Naive thymus-derived CD8-positive, alpha-beta T cell (primary cell): Measurements from ENCODE around the gene TRIM33. TPM values are rescaled to one million over a fixed set of nuclear protein-coding genes. Genes with fewer than 3 reads are reported as not detected.

Source experiments
- ATAC-seq, 2 donors: fragments of 150-1000 bp; cut with Tn5 transposase in 1 of 2; sonication (Bioruptor Pico), chemical (Tn5 transposase) in 1 of 2; 1 replicate in 1 of 2; 2 replicates in 1 of 2; pipeline ENCODE4 v1.10.0; 2021; ENCODE audit warnings: mild to moderate bottlenecking in 2 of 2, moderate library complexity in 2 of 2
- POLR2A ChIA-PET: fragments of 350-600 bp; sonication (Branson Sonifier 250); formaldehyde crosslinking; loops from one replicate; lab custom pipeline; 2021; ENCODE audit warnings: antibody characterized with exemption; lab: Charles Lee
- DNase-seq, 10 donors: peaks; one replicate each; pipeline versions ENCODE4 v3.0.0 to v3.0.0-alpha.2; 2020 to 2022
- H3K27ac Mint-ChIP-seq, 10 donors: one replicate each; pipeline ENCODE4 v1.8.0; 2020 to 2022; ENCODE audit warnings: mild to moderate bottlenecking in 10 of 10, mixed read lengths in 10 of 10, moderate library complexity in 4 of 10, inconsistent platforms in 1 of 10
- H3K27me3 Mint-ChIP-seq, 5 donors: one replicate each; pipeline ENCODE4 v1.8.0; 2021 to 2022; ENCODE audit warnings: mixed read lengths in 5 of 5
- H3K36me3 Mint-ChIP-seq, 3 donors: one replicate each; pipeline ENCODE4 v1.8.0; 2020 to 2022; ENCODE audit warnings: mixed read lengths in 3 of 3, mild to moderate bottlenecking in 2 of 3, inconsistent platforms in 1 of 3
- H3K4me1 Mint-ChIP-seq, 4 donors: one replicate each; pipeline ENCODE4 v1.8.0; 2021 to 2022; ENCODE audit warnings: mixed read lengths in 4 of 4
- H3K4me3 Mint-ChIP-seq, 10 donors: one replicate each; pipeline ENCODE4 v1.8.0; 2020 to 2022; ENCODE audit warnings: mild to moderate bottlenecking in 10 of 10, mixed read lengths in 10 of 10, moderate library complexity in 6 of 10, inconsistent platforms in 1 of 10
- H3K9me3 Mint-ChIP-seq, 9 donors: one replicate each; pipeline ENCODE4 v1.8.0; 2020 to 2022; ENCODE audit warnings: mixed read lengths in 9 of 9, mild to moderate bottlenecking in 3 of 9, inconsistent platforms in 1 of 9, moderate library complexity in 1 of 9
- polyA plus RNA-seq, 3 donors: library from polyadenylated mRNA; unstranded; fragments of 300-500 nt; fragmentation: Illumina TruSeq; gene quantifications; one replicate each; pipeline ENCODE4 v1.2.3, GENCODE V29; 2021
- total RNA-seq, 8 experiments: library from RNA in 2 of 8; stranded (reverse) in 2 of 8; gene quantifications; one replicate each; pipeline ENCODE4 v1.2.3 and lab custom pipeline; 2021 to 2026

The TRIM33 gene
- total and polyA plus RNA-seq, 5 experiments from 2014 or later: 18.2 to 58.6 (median 32.2) TPM

DNA sequence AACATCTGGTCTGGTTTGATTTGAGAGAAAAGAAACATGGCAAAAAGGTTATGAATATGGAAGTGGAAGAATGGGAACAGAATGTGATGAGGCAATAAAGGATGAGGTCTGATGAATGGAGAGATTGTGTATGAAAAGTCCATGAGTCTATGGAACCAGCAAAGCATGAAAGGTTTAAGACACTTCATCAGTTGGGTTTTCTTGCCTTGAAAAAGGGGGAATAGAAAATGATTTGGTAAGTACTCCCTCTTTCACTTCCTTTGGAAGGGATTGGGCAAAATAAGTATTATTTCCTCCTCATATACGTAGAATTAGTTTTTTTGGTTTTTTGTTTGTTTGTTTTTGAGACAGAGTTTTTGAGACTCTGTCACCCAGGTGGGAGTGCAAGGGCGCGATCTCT, 155.8 kb downstream of the TRIM33 start:
- Mint-ChIP-seq H3K4me1 (peaks cover 0 to 14% (median 1%) of the 10 kb centered on the region in 4 donors), H3K27ac (no peak overlapping the region), H3K27me3 (peaks cover 0 to 4% (median 0%) of the 10 kb centered on the region in 5 donors), H3K36me3 (peaks cover 0 to 5% (median 0%) of the 10 kb centered on the region in 3 donors), H3K4me3 (no peak overlapping the region), H3K9me3 (peaks cover 0 to 4% (median 0%) of the 10 kb centered on the region in 9 donors)
- ATAC-seq (no peak), DNase-seq (no peak)
- POLR2A ChIA-PET: no interaction called here

DNA sequence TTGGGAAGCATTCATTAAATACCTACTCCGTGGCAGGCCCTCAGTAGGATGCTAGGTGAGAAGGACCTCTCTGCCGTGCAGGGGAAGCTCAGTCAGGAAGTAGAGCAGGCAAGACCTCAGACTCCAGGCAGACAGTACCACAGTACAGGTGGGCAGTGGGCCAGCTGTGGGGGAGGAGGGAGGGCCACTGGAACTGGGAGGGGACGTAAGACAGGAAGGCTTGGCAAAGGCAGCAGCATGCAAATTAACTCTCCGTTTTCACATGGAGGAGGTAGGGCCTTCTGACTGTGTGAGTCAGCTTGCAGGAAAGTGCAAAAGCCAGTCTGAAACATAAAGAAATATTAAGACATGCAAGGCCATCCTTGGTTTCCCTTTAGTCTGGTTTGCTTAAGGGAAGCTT, 157.7 kb downstream of the TRIM33 start:
- Mint-ChIP-seq H3K4me3 (no peak overlapping the region), H3K36me3 (peaks cover 0 to 5% (median 0%) of the 10 kb centered on the region in 3 donors), H3K27me3 (peaks cover 0 to 4% (median 0%) of the 10 kb centered on the region in 5 donors), H3K27ac (peak overlapping the region in 4 of 10 donors; percentile 22 to 75 (median 56)), H3K4me1 (peaks cover 0 to 14% (median 1%) of the 10 kb centered on the region in 4 donors), H3K9me3 (peaks cover 0 to 2% (median 0%) of the 10 kb centered on the region in 9 donors)
- DNase-seq: peak in 1 of 10 donors; percentile 29
- POLR2A ChIA-PET: no interaction called here
- ATAC-seq: peak in 1 of 2 donors; percentile 55

DNA sequence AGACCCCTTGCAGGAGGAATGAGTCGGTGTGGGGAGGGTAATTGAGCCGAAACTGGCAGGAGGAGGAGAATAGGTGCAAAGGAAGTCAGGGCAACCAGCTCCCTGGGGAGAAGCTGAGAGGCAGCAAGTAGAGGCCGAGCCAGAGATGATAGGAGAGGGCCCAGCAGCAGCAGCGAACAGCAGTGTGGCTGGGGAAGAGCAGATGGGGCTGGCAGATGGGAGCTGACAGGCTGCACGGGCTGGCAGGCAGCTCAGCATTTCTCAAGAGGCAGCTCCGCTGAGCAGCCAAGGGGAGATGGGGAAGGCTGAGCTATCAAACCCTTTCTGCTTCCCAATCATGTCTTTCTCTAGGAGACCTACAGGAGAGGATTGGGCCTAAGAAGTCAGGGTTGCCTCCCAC, 158.2 kb downstream of the TRIM33 start:
- POLR2A ChIA-PET: no interaction called here
- no peak for ATAC-seq
- H3K27ac Mint-ChIP-seq: peak overlapping the region in 4 of 10 donors; percentile 61 to 89 (median 74)

DNA sequence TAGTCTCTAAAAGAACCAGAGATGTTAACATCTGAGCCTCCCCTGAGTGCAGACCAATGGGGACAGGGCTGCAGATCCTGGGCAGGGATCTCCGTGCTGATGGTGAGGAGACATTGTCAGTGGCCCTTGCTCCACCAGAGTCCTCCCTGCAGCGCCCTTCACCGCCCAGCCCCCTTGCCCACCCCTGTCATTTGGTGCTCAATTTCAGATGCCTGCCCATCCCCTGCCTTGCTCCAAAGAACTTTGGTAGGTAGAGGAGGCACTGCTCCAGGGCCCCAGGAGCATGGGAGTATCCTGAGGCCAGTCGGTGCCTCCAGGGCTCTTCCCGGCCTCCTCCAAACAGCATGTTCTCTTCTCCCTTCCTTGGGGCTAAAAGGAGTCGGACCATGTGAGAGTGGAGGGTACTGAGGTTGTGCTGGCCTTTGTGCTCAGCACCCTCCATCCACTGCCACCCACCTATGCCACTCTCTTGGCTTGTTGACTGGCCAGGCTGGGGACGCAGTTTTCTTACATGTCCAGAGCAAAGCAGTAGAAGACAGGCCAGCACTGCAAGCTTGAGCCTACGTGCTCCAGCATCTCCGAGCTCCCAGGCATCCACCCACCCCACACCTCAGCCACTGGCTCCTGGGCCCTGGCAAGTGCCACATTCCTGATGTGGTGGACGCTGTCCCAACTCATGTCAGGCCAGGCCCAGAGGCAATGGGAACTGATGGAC, 160.1 kb downstream of the TRIM33 start:
- no peak overlapping the region for H3K27ac Mint-ChIP-seq
- no peak overlapping the region for H3K4me3 Mint-ChIP-seq
- POLR2A ChIA-PET: no interaction called here
- no peak for DNase-seq
- peaks cover 0 to 2% (median 0%) of the 10 kb centered on the region in 9 donors for H3K9me3 Mint-ChIP-seq
- H3K36me3 Mint-ChIP-seq: peaks cover 0 to 5% (median 0%) of the 10 kb centered on the region in 3 donors
- no peak for ATAC-seq
- peaks cover 0 to 4% (median 0%) of the 10 kb centered on the region in 5 donors for H3K27me3 Mint-ChIP-seq
- H3K4me1 Mint-ChIP-seq: peaks cover 5 to 26% (median 14%) of the 10 kb centered on the region in 4 donors

More for the DNA sequence above, 158.2 kb downstream of the TRIM33 start:
- H3K9me3 Mint-ChIP-seq: peaks cover 0 to 2% (median 0%) of the 10 kb centered on the region in 9 donors
- H3K36me3 Mint-ChIP-seq: peaks cover 0 to 5% (median 0%) of the 10 kb centered on the region in 3 donors
- H3K27me3 Mint-ChIP-seq: peaks cover 0 to 4% (median 0%) of the 10 kb centered on the region in 5 donors
- DNase-seq: no peak
- peak overlapping the region in 1 of 10 donors; percentile 50 for H3K4me3 Mint-ChIP-seq
- peaks cover 0 to 14% (median 1%) of the 10 kb centered on the region in 4 donors for H3K4me1 Mint-ChIP-seq

DNA sequence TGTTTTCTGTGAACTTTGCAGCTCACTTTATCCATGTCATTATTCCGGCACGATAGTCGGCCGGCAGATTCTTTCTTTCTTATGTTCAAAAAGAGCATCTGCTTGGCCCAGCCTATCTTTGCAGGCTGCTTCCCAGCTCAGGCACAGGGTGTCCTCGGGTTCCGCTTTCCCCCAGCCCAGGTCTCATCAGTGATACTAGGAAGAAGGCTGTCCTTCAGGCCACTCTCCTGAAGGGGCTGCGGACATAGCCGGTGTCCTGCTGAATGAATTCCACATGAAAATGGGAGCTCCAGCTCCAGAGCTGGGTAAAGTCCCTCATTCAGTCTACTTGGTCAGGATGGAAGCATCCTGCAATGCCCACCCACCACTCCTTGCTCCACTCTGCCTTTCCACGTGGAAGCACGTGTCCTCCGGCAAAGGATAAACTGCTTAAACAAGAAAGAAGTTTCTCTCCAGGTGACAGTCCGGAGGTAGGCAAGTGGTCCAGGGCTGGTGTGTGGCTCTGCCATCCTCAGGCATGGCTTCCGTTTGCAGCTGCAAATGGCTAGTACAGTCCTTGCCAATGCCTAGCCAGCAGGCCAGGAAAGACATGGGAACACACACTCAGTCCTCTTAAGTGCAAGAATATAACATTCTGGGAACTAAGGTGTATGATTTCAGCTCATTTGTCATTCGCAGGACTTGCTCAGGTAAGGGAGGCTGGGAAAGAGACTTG, 161.0 kb downstream of the TRIM33 start:
- no peak overlapping the region for H3K27ac Mint-ChIP-seq
- POLR2A ChIA-PET: no interaction called here
- H3K4me3 Mint-ChIP-seq: no peak overlapping the region
- ATAC-seq (no peak), DNase-seq (no peak)
- H3K9me3 Mint-ChIP-seq: peaks cover 0 to under 1% (median 0%) of the 10 kb centered on the region in 9 donors
- peaks cover 0 to 3% (median 0%) of the 10 kb centered on the region in 5 donors for H3K27me3 Mint-ChIP-seq
- H3K36me3 Mint-ChIP-seq: peaks cover 0 to 2% (median 0%) of the 10 kb centered on the region in 3 donors
- peaks cover 10 to 30% (median 20%) of the 10 kb centered on the region in 4 donors for H3K4me1 Mint-ChIP-seq

DNA sequence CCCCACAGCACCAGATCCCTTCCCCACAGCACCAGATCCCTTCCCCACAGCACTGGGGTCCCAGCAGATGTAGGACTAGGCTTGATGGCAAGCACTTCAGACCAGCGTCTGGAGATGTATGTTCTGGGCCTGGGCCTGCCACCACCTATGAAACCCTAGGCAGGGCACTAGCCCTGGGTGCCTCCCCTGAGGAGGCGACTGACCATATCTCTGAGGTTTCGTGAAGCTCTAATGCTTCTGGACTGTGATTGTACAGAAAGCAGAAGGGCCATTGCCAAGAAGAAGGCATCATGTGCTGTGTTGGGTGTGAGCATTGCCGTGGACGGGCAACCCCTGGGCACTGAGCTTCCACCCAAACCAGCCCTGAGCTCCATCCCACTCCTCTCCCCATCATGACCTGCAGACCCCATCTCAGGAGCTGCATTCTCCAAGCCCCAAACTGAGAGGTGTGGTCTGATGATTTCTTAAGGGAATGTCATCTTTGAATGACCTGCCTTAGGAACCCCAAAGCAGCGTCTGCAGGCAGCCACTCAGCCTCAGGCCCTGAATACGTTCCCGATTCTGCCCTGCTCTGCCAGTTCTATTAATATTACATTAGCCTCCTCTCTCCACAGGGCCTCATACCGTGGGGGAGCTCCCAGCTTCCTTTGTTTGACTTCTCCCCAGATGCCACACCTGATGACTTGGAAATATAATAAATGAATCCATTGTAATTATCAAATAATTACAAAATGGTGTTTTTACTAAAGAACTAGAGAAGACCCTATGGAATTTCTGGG, 163.4 kb downstream of the TRIM33 start:
- Mint-ChIP-seq H3K27me3 (no peaks in the 10 kb centered on the region), H3K4me1 (peaks cover 13 to 27% (median 26%) of the 10 kb centered on the region in 4 donors), H3K36me3 (no peaks in the 10 kb centered on the region), H3K4me3 (peak overlapping the region in 2 of 10 donors; percentile 16 to 31), H3K9me3 (no peaks in the 10 kb centered on the region), H3K27ac (peak overlapping the region in 2 of 10 donors; percentile 44 to 58)
- ATAC-seq (no peak), DNase-seq (no peak)
- POLR2A ChIA-PET: interaction anchor here (0.6 to 0.8 kb wide), 2 partner anchors 163 to 1783 kb away, joined by 3 read pairs; no protein-coding TSS in a partner anchor

DNA sequence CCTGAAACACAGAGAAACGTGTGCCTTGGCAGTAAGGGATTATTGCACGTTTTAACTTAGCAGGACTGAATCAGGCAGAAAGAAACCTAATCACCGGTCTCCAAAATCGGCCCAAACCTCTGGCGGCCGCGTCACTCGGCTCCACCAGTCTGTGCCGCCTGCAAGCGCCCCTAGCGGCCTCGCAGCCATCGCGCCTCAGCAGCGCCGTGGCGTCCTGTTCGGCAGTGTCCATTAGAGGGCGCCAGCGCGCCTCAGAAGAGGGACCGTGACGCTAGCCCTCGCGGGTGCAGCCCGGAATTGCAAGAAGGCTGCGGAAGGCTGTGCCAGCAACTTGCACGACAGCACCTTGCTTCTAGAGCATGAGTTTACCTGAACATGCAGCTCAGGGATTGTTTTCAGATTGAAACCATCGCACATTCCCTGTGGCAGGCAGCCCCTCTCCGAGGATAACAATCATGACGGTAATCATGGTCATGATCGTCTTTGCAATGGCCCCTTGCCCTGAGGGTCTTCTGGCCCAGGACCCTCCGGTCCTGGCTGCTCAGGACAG, 164.4 kb downstream of the TRIM33 start:
- no peaks in the 10 kb centered on the region for H3K27me3 Mint-ChIP-seq
- peaks cover 0 to 2% (median 0%) of the 10 kb centered on the region in 9 donors for H3K9me3 Mint-ChIP-seq
- H3K36me3 Mint-ChIP-seq: no peaks in the 10 kb centered on the region
- H3K27ac Mint-ChIP-seq: peak overlapping the region; percentile 73 to 98 (median 94)
- DNase-seq: peak; percentile 91 to 99 (median 98)
- peaks cover 15 to 37% (median 34%) of the 10 kb centered on the region in 4 donors for H3K4me1 Mint-ChIP-seq
- ATAC-seq: peak; percentile 98 to 99
- peak overlapping the region; percentile 87 to 98 (median 94) for H3K4me3 Mint-ChIP-seq
- POLR2A ChIA-PET: interaction anchor here (0.8 kb wide), 1 partner anchor 164 kb away, joined by 3 read pairs; no protein-coding TSS in a partner anchor

DNA sequence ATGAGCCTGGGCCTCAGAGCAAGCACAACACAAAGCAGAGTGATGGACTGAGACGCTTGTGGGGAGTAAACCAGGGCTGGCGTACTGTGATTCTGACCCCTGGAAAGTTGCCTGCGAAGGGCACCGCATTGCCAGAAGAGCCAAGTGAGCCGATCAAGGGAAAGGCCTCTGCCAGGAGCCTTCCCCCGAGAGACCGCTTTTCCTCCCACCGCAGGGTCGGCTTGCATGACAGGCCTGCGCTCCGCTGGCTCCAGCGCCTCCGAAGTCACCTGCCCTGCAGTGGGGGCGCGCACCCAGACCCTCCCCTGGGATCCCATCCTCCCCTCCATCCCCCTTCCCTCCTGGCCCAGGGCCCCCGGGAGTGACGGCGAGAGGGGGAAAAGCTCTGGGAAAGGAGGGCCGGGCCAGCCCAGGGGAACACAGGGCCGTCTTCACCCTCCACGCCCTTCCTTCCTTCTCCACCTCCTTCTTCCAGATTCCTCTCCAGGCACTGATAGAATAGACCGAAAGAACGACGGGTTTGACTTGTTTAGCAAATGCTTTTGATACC, 165.0 kb downstream of the TRIM33 start:
- POLR2A ChIA-PET: no interaction called here

DNA sequence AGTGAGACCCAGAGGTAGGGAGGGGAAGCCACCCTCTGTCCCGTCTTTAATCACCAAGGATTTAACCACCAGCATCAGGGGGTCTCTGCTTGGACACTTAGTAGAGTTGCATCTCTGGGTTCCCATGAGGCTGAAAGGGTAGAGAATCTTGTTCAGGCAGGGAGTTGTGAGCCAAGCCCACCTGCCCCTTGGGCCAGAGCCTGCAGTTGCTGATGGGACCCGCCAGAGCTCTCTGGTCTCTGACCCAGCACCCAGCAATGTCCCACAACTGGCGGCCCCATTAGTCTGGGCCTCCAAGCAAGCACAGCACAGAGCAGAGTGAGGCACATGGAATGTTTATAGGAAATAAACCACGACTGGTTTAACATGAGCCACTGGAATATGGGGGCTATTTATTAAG, 166.3 kb downstream of the TRIM33 start:
- peaks cover 28 to 56% (median 53%) of the 10 kb centered on the region in 4 donors for H3K4me1 Mint-ChIP-seq
- peaks cover 0 to 9% (median 0%) of the 10 kb centered on the region in 9 donors for H3K9me3 Mint-ChIP-seq
- no peaks in the 10 kb centered on the region for H3K36me3 Mint-ChIP-seq
- peak overlapping the region in 2 of 10 donors; percentile 14 to 32 for H3K4me3 Mint-ChIP-seq
- H3K27me3 Mint-ChIP-seq: no peaks in the 10 kb centered on the region
- peak overlapping the region in 1 of 10 donors; percentile 41 for H3K27ac Mint-ChIP-seq
- no peak for ATAC-seq
- DNase-seq: no peak
- POLR2A ChIA-PET: no interaction called here

More for the DNA sequence above, 165.0 kb downstream of the TRIM33 start:
- peaks cover 0 to 7% (median 0%) of the 10 kb centered on the region in 9 donors for H3K9me3 Mint-ChIP-seq
- H3K4me1 Mint-ChIP-seq: peaks cover 20 to 42% (median 40%) of the 10 kb centered on the region in 4 donors
- DNase-seq (no peak), ATAC-seq (peak; percentile 5 to 35)
- no peaks in the 10 kb centered on the region for H3K27me3 Mint-ChIP-seq
- no peaks in the 10 kb centered on the region for H3K36me3 Mint-ChIP-seq
- peak overlapping the region; percentile 73 to 98 (median 94) for H3K27ac Mint-ChIP-seq
- peak overlapping the region; percentile 87 to 98 (median 94) for H3K4me3 Mint-ChIP-seq
